Upper lobe of left lung (tissue), 4 donors: ENCODE measurements around the gene NLRP11.

Experiments used
- CTCF ChIP-seq, 6 experiments: fragments of 450-650 bp in 4 of 6; fragments of 200-600 bp in 2 of 6; sonication (generic) in 2 of 6; IDR thresholded peaks; one replicate each; pipeline ENCODE4 v1.5.1; 2016 to 2019; ENCODE audit warnings: antibody characterized with exemption in 6 of 6
- EP300 ChIP-seq, 4 donors: sonication (generic); formaldehyde crosslinking; IDR thresholded peaks; one replicate each; pipeline ENCODE4 v1.5.1; 2017; ENCODE audit warnings: antibody characterized with exemption in 4 of 4, control low read depth in 2 of 4
- POLR2A ChIP-seq, 4 donors: fragments of 450-650 bp; IDR thresholded peaks; one replicate each; pipeline ENCODE4 v1.5.1; 2016 to 2017; ENCODE audit warnings: antibody characterized with exemption in 4 of 4, mild to moderate bottlenecking in 2 of 4
- POLR2AphosphoS5 ChIP-seq, 2 donors: sonication (generic); formaldehyde crosslinking; IDR thresholded peaks; one replicate each; pipeline ENCODE4 v1.5.1; 2017; ENCODE audit warnings: antibody characterized with exemption in 2 of 2

GRCh38 chr19:55836340-55836739, 4.5 kb upstream of the NLRP11 start, which contains the start of gene NLRP4:
- TF ChIP-seq CTCF (IDR thresholded peaks at IDR 0.05) (no peak), POLR2AphosphoS5 (IDR thresholded peaks at IDR 0.05) (no peak), POLR2A (IDR thresholded peaks at IDR 0.05) (no peak), EP300 (IDR thresholded peaks at IDR 0.05) (no peak)
